Vagina (tissue), 2 donors: Measurements from ENCODE around the gene RNF111. TPM values are rescaled to one million over a fixed set of nuclear protein-coding genes. Genes with fewer than 3 reads are reported as not detected.

ENCODE experiments used
- DNase-seq, 2 donors: peaks; one replicate each; pipeline ENCODE4 v3.0.0-alpha.2; 2017; ENCODE audit errors: extremely low spot score in 2 of 2
- H3K27ac ChIP-seq: fragments of 200-600 bp; sonication (generic); one replicate; pipeline ENCODE4 v1.5.1; 2019
- H3K27me3 ChIP-seq: fragments of 200-600 bp; sonication (generic); one replicate; pipeline ENCODE4 v1.5.1; 2019
- H3K36me3 ChIP-seq, 2 donors: fragments of 200-600 bp; sonication (generic); one replicate each; pipeline ENCODE4 v1.5.1; 2017 to 2019
- H3K4me1 ChIP-seq: fragments of 200-600 bp; sonication (generic); one replicate; pipeline ENCODE4 v1.5.1; 2019
- H3K4me3 ChIP-seq, 2 donors: fragments of 200-600 bp; sonication (generic); 1 replicate in 1 of 2; 2 replicates in 1 of 2; pipeline ENCODE4 v1.5.1; 2016 to 2019
- H3K9me3 ChIP-seq: fragments of 200-600 bp; sonication (generic); one replicate; pipeline ENCODE4 v1.5.1; 2019
- CTCF ChIP-seq, 3 experiments: fragments of 450-650 bp in 2 of 3; fragments of 200-600 bp in 1 of 3; sonication (generic) in 1 of 3; IDR thresholded peaks; one replicate each; pipeline ENCODE4 v1.5.1; 2017 to 2019; ENCODE audit warnings: antibody characterized with exemption in 3 of 3, mild to moderate bottlenecking in 2 of 3, moderate library complexity in 2 of 3
- POLR2A ChIP-seq, 2 donors: fragments of 450-650 bp; IDR thresholded peaks; one replicate each; pipeline ENCODE4 v1.6.1; 2017; ENCODE audit warnings: antibody characterized with exemption in 2 of 2, mild to moderate bottlenecking in 2 of 2, moderate library complexity in 2 of 2
- POLR2AphosphoS5 ChIP-seq, 2 donors: sonication (generic); formaldehyde crosslinking; IDR thresholded peaks; one replicate each; pipeline ENCODE4 v1.9.0; 2017; ENCODE audit warnings: antibody characterized with exemption in 2 of 2, mild to moderate bottlenecking in 2 of 2, low read depth in 1 of 2; ENCODE audit not compliant: insufficient read depth in 1 of 2
- intact Hi-C: fragments of 100-400 bp; cut with DNase I; formaldehyde crosslinking; loops from one replicate; pipeline ENCODE4 v1.15.1; 2023
- total RNA-seq: library from RNA; depleted of rRNA; stranded (reverse); fragments of >200 nt; gene quantifications from one replicate; pipeline ENCODE4 v1.2.3, GENCODE V29; 2016

Gene RNF111
- total RNA-seq, 1 donor from 2014 or later, result 35.6 TPM

- Histone ChIP-seq H3K4me3 (no peak overlapping the region), H3K27me3 (no peaks in the 10 kb centered on the region), H3K27ac (no peak overlapping the region), H3K4me1 (peaks cover 25% of the 10 kb centered on the region), H3K9me3 (no peaks in the 10 kb centered on the region), H3K36me3 (no peaks in the 10 kb centered on the region)
- intact Hi-C loops, result no loop called here
- TF ChIP-seq POLR2A (IDR thresholded peaks at IDR 0.05) (no peak), POLR2AphosphoS5 (IDR thresholded peaks at IDR 0.05; ENCODE audit: insufficient read depth in 1 of 2, low read depth in 1 of 2) (no peak), CTCF (IDR thresholded peaks at IDR 0.05) (no peak)
- no peak for DNase-seq
Observed at GRCh38 chr15:59017449-59017848, 30.0 kb downstream of the RNF111 start.

GRCh38 chr15:59018833-59019232 is 31.4 kb downstream of the RNF111 start:
- TF ChIP-seq POLR2AphosphoS5 (IDR thresholded peaks at IDR 0.05; ENCODE audit: insufficient read depth in 1 of 2, low read depth in 1 of 2), result no peak
- no peak for TF ChIP-seq CTCF (IDR thresholded peaks at IDR 0.05)
- no peak for TF ChIP-seq POLR2A (IDR thresholded peaks at IDR 0.05)
- no peak for DNase-seq
- Histone ChIP-seq H3K27ac (no peak overlapping the region), H3K36me3 (no peaks in the 10 kb centered on the region), H3K4me1 (peaks cover 17% of the 10 kb centered on the region), H3K27me3 (no peaks in the 10 kb centered on the region), H3K9me3 (no peaks in the 10 kb centered on the region), H3K4me3 (no peak overlapping the region)
- intact Hi-C loops, result no loop called here

- H3K27ac ChIP-seq, result no peak overlapping the region
- intact Hi-C loops, result no loop called here
- no peaks in the 10 kb centered on the region for H3K27me3 ChIP-seq
- H3K36me3 ChIP-seq, result peaks cover 0 to 4% of the 10 kb centered on the region in 2 donors
- H3K4me1 ChIP-seq, result peaks cover 11% of the 10 kb centered on the region
- no peak for DNase-seq
- TF ChIP-seq POLR2A (IDR thresholded peaks at IDR 0.05) (no peak), POLR2AphosphoS5 (IDR thresholded peaks at IDR 0.05; ENCODE audit: insufficient read depth in 1 of 2, low read depth in 1 of 2) (no peak), CTCF (IDR thresholded peaks at IDR 0.05) (no peak)
- H3K9me3 ChIP-seq, result no peaks in the 10 kb centered on the region
- H3K4me3 ChIP-seq, result no peak overlapping the region
Observed at GRCh38 chr15:59020322-59020721, 32.9 kb downstream of the RNF111 start.

- H3K27me3 ChIP-seq, result no peaks in the 10 kb centered on the region
- H3K4me3 ChIP-seq, result no peak overlapping the region
- TF ChIP-seq POLR2A (IDR thresholded peaks at IDR 0.05) (no peak), CTCF (IDR thresholded peaks at IDR 0.05) (no peak), POLR2AphosphoS5 (IDR thresholded peaks at IDR 0.05; ENCODE audit: insufficient read depth in 1 of 2, low read depth in 1 of 2) (no peak)
- no peak overlapping the region for H3K27ac ChIP-seq
- peaks cover 11% of the 10 kb centered on the region for H3K4me1 ChIP-seq
- H3K36me3 ChIP-seq, result peaks cover 0 to 4% of the 10 kb centered on the region in 2 donors
- intact Hi-C loops, result no loop called here
- H3K9me3 ChIP-seq, result no peaks in the 10 kb centered on the region
- DNase-seq, result no peak
Observed at GRCh38 chr15:59022188-59022587, 34.7 kb downstream of the RNF111 start.

- no peak for TF ChIP-seq CTCF (IDR thresholded peaks at IDR 0.05)
- TF ChIP-seq POLR2AphosphoS5 (IDR thresholded peaks at IDR 0.05; ENCODE audit: insufficient read depth in 1 of 2, low read depth in 1 of 2), result no peak
- no peak for TF ChIP-seq POLR2A (IDR thresholded peaks at IDR 0.05)
- intact Hi-C loops, result no loop called here
- Histone ChIP-seq H3K9me3 (no peaks in the 10 kb centered on the region), H3K4me1 (no peaks in the 10 kb centered on the region), H3K4me3 (no peak overlapping the region), H3K27ac (no peak overlapping the region), H3K27me3 (no peaks in the 10 kb centered on the region), H3K36me3 (peaks cover 0 to 14% of the 10 kb centered on the region in 2 donors)
- no peak for DNase-seq
Observed at GRCh38 chr15:59026207-59026606, 38.7 kb downstream of the RNF111 start.
